Measurements from ENCODE around the gene KCNE4.
"Not testable (repeated sequence)": the region's sequence is repeated elsewhere in the genome, so short reads cannot be mapped to it uniquely, and the experiment has no call there.

KCNE4 gene

DNA sequence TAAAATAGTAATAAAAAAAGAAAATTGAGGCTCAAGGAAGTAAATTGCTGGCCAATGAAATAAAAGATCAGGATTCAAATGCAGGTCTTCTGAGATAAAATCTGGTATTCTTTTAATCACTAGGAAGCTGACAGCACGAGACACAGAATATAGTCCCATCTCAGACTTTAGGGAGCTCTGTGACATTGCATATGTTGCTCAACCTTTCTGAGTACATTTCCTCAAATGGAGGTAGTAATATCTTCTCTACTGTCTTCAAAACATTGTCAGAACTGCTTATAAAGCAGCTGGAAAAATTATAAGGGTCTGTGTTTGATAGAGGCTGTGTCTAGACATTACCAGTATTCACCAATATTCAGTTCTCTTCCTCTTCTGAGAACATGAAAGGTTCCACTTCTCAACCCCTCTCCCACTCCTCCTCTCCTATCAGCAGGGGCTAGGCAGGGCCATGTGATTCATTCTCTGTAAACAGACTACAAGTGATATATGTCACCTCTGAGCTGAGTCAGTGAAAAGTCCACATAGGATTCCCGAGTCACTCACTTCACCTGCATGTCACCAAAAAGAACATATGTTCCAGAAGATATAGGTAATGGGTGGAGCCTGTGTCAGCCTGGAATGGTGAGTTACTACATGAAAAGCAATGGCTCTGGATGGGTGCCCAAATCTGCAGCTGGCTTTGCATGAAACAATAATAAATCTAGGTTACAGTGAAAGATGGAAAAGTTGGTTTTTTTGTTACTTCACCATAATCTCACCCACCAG is 7.1 kb downstream of the KCNE4 start:
- no peak for FAIRE-seq

DNA sequence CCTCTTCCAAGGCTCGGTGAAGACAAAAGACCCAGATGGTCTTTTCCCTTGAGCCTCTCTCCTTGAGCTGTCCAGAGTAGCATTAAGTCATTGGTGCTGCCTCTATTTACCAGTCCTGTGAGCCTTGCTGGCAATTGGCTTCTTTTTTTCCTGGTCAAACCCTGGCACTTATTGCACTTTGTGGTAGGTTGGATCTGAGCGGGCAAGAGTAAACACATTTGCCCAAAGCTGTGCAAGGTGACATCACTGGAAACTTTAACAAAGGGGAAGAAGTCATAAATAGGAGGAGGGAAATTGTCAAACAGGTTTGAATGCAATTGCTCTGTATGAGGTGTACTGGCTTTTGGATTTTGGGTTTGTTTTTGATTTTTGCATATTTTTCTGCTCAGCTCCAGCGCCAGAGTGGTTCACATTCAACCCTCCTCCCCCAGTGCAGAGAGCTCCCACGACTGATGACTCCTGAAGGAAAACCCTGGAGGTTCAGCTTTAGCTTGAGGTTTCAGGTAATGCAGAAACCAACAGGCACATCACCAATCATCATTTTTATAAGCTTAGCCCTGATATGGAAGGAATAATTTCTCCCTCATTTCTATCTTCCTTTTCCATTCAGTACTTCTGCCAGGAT is 8.3 kb downstream of the KCNE4 start:
- FAIRE-seq = no peak

DNA sequence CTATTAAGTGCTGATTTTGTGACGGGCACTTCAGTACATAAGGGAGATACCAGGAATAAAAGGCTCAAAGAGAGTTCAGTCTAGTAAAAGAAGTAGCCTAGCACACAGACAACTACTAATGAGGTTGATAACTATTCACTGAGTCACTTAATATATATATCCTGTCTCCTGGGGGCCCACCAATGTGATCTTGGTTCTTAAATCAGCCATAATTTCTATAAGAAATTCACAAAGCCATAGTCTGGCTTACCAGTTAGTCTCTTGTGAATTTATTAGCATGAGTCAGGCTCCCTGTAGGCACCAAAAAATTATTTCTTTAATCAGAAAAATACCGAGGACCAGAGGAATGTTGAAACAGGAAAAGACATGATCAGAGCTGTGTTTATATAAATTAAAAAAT is 10.4 kb downstream of the KCNE4 start:
- no peak for FAIRE-seq

DNA sequence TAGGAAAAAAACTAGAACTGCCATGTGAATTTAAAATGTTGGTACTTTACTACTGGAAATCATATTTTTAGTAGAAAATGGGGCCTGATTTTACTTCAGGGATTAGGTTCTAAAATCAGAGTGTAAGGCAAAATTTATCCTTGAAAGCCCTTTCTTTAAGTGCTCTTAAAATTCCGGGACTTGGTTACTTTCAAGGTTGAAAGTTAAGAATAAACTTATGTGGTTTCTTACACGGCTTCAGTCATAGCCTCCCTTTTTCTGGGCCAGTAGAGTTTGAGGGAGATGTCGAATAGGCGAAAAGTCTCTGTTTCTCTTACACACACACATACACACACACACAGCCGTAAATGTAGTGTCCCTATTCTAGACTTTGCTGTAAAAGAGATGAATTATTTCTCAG is 13.1 kb downstream of the KCNE4 start:
- no peak for FAIRE-seq

DNA sequence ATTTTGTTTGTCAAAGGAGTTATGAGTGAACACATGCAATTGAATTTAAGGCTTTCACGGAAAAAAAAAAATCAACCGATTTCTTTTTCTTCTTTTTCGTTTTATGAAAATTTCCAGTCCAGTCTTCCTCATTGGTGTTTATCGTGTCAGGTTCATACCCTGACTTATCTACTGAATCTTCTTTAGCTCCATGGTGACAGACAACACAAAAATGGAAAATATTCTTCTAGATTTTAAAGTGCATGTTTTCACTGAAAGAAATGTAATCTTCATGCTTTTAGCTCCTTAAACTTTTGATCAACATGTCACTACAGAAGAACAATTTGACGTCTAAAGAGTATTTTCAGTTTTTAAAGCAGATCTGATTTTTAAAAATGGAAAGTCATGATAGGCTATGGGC is 14.7 kb downstream of the KCNE4 start:
- FAIRE-seq = no peak

DNA sequence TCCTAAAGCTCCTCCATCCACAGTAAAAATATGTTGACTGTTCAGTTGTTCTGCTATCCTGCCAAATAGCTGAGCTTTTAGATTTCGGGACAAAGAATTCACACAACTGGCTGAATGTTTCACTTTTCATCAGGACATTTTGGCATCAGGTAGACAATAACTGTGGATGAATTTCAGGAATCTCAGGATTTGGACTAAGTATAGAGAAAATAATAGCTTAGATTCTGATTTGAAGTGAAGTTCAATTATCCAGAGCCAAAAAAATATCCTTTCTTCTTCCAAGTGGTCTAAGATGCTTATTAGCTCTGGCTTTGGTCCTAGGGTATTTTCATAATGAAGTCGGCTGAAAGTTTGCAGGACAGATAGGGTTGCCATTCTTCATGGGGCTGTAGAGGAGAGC is 16.1 kb downstream of the KCNE4 start:
- no peak for FAIRE-seq

DNA sequence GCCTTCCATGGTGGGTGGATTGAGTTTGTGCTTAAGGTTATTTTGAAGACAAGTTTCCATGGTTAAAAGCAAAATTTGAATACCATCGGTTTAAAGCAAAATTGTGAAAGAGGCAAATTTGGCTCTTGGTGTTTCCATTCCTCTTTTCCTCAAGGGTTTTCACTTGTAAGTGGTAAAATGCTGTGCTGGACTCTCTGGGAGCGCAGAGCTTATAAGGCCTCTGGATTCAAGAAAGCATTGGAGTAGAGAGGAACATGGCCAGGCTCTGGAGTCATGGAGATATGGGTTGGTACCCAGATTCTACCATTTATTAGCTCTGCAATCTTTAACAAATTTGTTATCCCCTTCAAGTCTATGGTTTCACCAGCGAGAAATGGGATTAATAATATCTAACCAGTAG is 17.5 kb downstream of the KCNE4 start:
- FAIRE-seq = no peak

DNA sequence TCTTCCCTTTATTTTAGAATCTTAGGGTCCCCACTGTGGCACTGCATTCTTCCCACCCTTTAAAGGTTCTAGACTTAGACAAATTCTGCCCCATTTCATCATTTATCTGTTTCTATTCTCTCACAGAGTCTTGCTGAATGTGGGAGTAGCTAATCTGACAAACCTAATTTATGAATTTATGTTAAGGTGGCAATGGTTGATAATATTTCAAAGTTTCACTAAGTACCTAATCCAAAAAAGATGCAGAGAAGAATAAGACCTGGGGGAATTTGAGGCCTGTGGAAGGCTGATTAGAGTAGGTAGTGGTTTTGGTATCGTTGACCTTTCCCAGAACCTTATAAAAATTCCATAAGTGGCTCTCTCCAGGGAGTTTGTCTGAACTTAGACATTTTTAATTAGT is 18.0 kb downstream of the KCNE4 start:
- FAIRE-seq = no peak

DNA sequence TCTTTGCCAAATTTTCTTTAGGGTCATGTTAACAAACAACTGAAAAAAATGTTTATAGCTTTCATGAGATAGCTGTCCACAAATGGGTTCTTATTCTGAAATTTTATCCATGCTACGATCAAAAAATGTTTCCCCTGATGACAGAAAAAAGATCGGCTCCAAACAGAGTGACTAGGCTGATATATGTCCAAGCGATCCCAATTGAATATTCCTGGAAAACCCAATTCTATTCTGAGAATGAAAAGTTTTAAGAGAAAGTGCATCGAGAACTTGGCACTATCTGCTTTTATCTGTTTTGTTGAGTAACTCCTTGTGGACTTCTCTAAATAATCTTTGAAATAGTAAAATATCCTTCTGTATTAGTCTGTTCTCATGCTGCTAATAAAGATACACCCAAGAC is 19.1 kb downstream of the KCNE4 start:
- FAIRE-seq = no peak

DNA sequence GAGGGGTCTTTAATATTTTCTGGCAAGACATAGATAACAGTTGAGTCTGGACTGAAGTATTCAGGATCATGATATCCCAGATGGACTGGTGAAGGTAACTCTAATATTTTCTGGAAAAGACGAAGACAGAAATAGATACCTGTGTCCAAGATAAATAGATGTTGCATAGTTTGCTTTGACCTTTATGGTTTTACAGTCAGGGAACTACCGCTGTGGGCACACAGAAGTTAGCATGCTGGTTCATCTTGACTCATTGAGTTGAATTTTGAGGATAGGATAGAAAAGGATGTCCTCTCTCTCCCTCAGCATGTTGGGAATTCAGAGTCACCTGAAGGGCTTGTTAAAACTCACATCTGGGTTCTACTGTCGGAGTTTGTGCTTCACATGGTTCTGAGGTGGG is 20.8 kb downstream of the KCNE4 start:
- FAIRE-seq = no peak

DNA sequence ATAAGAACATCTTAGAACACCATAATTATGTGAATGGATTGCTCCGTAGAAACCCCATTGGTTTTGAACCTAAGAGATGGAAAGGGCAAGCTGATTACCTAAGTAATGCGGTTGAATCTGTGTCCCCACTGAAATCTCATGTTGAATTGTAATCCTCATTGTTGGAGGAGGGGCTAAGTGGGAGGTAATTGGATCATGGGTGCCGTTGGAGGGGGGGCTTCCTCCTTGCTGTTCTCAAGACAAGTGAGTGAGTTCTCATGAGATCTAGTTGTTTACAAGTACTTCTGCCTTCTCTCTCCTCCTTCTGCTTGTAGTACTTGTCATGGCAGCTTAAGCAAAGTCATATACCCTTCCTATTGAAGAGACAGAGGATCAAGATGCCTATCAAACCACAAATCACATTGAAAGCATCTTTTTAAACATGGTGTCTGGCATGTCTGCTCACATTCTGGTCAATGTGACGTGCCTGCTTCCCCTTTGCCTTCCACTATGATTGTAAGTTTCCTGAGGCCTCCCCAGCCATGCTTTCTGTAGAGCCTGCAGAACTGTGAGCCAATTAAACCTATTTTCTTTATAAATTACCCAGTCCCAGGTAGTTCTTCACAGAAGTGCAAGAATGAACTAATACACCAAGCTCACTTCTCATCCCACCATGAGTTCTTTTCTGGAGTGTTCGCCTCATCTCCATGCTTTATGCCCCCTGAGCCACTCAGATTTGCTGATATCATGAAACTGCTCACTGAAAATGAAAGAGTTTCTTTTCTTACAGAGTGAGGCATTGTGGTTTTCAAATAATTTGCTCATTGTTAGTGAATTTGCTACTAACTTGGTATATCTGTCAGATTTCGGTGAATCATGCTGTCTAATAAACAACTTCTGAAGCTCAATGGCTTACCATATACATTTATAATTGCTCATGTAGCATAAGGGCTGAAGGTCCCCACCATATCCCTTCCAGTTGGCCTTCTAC is 23.6 kb downstream of the KCNE4 start:
- FAIRE-seq = no peak

DNA sequence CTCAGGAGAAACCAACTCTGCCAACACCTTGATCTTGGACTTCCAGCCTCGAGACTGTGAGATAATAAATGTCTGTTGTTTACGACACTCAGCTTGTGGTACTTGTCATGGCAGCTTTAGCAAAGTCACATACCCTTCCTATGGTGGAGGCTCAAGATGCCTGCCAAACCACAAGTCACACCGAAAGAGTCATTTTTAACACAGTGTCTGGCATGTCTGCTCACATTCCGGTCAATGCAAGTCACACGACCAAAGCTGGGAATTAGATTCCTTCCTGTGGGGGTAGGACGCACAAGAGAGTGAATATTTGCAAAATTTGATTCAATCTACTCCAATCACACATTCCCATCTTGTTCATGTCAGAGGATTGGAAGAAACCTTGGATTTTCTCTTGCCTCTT is 24.6 kb downstream of the KCNE4 start:
- FAIRE-seq = no peak

DNA sequence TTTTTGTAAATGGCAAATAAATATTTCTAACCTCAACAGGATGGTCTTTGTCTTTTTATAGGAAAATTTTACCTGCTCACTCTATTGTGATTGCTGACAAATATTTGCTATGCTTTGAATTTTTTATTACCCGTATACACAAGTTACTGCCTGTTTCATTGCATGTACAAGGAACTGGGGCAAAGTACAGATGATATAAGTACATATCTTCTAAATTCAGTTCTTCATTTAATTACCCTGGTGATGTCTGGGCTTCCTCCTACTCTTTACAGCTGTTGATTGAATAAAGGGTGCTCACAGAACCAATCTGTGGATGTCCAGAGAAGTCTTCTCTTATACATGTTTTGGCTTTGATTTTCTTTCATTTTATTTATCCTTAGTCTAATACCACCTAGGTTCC is 26.5 kb downstream of the KCNE4 start:
- FAIRE-seq = no peak

DNA sequence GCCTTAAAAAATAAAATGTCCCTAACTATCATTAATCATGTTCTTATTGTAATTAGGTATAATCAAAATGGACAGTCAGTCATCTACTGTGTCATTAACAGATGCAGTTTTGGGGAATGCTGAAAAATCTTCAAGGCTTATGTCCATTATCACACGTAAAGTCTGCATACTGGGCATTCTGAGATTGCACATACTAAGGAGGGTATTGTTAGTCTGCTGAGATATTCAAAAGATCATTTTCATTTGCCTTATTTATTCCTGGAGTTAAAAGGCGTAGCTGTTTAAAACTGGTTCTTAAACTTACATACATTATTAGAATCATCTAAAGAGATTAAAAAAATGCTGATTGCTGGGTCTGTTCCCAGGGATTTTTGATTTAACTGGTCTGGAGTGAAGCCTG is 27.4 kb downstream of the KCNE4 start:
- FAIRE-seq = no peak

DNA sequence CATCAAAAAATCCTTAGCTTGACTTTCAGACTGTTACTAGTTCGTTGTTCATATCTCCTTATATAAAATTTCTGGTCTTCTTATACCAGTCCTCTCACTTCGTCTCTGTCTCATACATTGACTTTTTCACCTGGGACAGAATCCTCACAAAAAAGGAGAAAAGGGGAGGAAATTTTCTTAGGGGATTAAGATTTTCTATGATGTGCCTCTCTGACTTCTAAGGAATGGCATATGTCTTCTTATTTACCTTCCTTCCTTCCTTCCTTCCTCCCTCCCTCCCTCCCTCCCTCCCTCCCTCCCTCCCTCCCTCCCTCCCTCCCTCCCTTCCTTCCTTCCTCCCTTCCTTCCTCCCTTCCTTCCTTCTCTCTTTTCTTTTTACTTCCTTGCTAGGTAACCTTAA is 27.9 kb downstream of the KCNE4 start:
- FAIRE-seq = no peak

DNA sequence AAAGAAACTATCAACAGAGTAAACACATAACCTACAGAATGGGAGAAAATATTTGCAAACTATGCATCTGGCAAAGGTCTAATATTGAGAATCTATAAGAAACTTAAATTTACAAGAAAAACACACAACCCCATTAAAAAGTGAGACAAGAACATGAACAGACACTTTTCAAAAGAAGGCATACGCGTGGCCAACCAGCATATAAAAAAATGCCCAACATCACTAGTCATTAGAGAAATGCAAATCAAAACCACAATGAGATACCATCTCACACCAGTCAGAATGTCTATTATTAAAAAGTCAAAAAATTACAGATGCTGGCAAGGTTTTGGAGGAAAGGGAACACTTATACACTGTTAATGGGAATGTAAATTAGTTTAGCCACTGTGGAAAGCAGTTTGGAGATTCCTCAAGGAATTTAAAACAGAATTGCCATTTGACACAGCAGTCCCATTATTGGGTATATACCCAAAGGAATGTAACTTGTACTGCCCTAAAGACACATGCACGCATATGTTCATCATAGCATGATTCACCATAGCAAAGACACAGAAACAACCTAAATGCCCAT is 28.9 kb downstream of the KCNE4 start:
- FAIRE-seq = not testable (repeated sequence)

DNA sequence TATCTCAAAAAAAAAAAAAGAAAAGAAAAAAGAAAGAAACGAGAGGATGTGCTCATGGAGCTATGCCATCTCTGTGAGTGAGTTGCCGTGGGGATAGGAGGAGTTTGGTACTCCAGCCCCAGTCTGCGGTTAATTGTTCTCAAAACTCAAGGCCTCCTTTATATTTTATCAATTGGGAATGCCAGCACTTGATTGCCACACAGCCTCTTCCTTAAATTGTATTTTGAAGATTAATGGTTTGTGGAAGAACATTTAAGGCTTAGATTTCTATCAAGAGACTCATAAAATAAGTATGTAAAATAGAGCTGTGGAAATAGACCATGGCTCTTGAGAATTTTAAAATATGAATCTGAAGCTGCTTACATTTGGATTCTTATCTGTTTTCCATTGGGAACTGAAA is 29.8 kb downstream of the KCNE4 start:
- no peak for FAIRE-seq

DNA sequence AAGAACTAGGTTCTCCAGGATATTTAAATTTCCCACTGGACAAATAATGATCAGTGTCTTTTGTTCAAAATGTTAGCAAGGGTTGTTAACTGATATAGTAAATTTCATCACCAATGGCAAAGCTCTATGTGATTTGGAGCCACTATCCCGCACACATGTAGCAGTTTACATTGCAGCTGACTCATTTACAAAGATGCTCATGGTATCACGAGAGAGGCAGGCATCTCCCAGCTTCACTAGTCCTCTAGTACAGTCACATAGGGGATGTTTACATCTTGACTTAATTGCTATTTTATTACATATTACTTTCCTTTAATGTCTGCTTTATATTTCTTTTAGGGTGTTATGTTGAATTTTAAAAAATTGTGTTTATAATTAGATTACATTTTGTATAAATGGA is 30.7 kb downstream of the KCNE4 start:
- no peak for FAIRE-seq

DNA sequence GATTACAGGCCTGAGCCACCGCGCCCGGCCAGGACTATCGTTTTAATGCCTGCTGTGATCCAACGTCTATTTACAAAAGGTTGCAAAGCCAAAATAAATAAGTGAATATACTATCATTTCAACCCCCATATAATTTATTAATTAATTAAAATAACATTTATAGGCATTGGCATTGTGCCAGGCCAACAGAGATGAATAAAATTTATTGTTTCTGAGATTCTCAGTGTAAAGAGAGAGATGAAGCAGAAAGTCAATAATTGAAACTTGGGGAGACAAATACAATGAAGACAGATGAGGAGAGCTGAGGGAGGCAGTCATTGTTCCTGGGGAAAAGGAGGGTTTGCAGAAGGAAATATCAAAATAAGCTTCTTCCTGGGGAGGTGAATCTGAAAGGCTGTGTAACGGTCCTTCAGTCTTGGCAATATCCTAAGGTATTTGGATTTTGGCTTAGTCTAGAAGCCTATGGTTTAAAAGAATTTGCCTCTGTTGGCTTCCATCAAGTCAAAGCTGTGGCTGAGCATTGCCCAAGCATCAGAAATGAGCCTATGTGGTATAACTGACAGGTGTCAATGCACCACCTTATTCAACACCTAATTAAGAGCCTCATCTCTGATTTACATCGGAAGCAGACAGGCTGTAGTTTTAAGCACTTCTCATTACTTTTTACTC is 31.5 kb downstream of the KCNE4 start:
- FAIRE-seq = no peak

DNA sequence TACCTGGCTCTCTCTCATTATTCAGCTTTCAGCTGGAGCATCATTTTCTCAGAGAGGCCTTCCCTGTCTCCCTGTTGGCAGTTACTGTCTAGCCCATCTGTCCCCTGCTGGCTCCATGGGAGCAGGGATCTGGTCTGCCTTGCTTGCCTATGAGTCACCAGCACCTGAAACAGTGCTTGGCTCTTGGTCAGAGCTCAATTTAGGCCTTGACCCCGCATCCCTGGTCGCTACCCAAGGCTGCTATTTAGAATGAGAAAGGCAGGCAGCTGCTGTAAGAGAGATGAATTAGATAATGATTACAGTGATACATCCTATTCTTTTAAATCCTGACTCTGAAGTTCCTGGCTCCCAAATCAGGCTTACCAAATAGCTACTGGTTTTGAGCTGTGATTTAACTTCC is 32.9 kb downstream of the KCNE4 start:
- peak; percentile 53 for FAIRE-seq

DNA sequence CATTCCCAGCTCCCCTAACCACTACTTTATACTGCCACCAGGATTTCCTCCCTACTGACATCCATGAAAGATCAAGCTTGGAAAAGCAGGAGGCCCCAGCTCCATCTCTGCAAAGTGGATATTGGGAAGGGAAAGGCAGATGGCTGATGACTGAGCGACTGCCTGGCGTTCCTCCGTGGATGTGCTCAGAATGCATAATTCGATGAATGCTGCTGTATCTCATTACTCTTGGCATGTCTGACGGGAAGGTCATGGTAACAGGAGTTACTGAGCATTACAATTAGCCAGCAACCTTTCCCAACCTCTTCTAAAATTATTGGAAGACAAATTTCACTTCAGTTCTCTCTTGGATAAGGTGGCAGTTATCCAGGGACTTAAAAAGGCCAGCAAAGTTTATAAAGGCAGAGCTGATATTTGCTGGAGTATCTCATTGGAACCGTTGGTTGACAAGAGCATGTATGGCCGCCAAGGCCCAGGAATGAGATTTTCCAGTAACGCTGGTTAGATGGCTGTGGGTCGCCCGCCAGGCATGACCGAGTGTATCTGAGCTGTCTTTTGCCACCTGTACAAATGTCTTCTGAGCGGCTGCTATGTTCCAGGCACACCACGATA is 34.5 kb downstream of the KCNE4 start:
- FAIRE-seq = no peak

DNA sequence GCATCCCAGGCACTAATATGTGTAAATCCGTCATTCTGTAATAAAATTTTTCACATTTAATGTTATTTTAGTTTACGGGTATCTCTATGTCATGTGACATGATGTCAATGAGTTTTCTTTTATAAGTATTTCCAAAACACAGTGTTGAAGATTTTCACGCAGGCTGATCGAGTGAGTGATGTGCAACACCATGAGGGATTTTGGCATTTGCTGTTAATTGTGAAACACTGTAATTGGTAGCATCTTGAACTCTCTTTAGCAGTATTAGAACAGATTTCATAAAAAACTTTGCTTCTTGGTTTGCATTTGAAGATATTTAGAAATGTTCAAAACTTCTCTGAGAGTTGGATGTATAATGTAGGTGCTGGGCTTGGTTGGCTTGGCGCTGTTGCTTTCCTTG is 35.5 kb downstream of the KCNE4 start:
- no peak for FAIRE-seq
